ENCODE data around the gene TSHZ1.

Gene TSHZ1

GRCh38 chr18:75290737-75291358 is 80.3 kb downstream of the TSHZ1 start:
- Mint-ChIP-seq H3K4me1 (ENCODE audit: low read depth in 2 of 2) (peaks cover 1 to 4% of the 10 kb centered on the region in 2 donors), H3K9me3 (no peaks in the 10 kb centered on the region), H3K27ac (no peak overlapping the region), H3K27me3 (no peaks in the 10 kb centered on the region), H3K36me3 (ENCODE audit: insufficient read depth) (peaks cover 20% of the 10 kb centered on the region), H3K4me3 (no peak overlapping the region)
- DNase-seq (no peak), ATAC-seq (replicated peaks) (no peak)

DNA sequence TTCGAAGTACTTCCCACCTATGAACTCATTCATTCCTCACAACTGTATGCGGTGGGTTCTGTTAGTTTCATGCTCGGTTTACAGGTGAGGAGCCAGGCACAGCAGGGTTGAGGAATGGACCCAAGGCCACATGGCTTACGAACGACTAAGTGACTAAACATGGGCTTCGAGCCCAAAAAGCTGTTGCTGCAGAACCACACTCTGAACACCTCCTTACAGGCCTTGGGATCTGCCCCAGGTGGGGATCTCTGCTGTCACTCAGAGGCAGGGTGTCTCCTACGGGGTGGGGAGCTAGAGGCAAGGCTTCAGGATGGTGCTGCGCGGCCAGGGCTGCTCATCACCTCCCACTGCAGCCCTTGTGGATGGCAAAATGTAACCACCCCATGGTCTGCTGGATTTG is 80.9 kb downstream of the TSHZ1 start:
- H3K36me3 Mint-ChIP-seq (ENCODE audit: insufficient read depth): peaks cover 20% of the 10 kb centered on the region
- peak overlapping the region in 1 of 2 donors; percentile 44 for H3K27ac Mint-ChIP-seq
- peaks cover 1 to 6% of the 10 kb centered on the region in 2 donors for H3K4me1 Mint-ChIP-seq (ENCODE audit: low read depth in 2 of 2)
- H3K4me3 Mint-ChIP-seq: no peak overlapping the region
- no peaks in the 10 kb centered on the region for H3K9me3 Mint-ChIP-seq
- ATAC-seq (replicated peaks) (no peak), DNase-seq (no peak)
- no peaks in the 10 kb centered on the region for H3K27me3 Mint-ChIP-seq

- Mint-ChIP-seq H3K9me3 (no peaks in the 10 kb centered on the region), H3K36me3 (ENCODE audit: insufficient read depth) (peaks cover 8% of the 10 kb centered on the region), H3K27ac (no peak overlapping the region), H3K4me3 (no peak overlapping the region), H3K27me3 (no peaks in the 10 kb centered on the region), H3K4me1 (ENCODE audit: low read depth in 2 of 2) (peaks cover 0 to 9% of the 10 kb centered on the region in 2 donors)
- ATAC-seq (replicated peaks): no peak
- DNase-seq: no peak
Observed at GRCh38 chr18:75293591-75293990, 83.0 kb downstream of the TSHZ1 start.

GRCh38 chr18:75297731-75298130 is 87.1 kb downstream of the TSHZ1 start:
- ATAC-seq (replicated peaks) (no peak), DNase-seq (no peak)
- Mint-ChIP-seq H3K9me3 (no peaks in the 10 kb centered on the region), H3K27me3 (no peaks in the 10 kb centered on the region), H3K4me1 (ENCODE audit: low read depth in 2 of 2) (peaks cover 0 to 6% of the 10 kb centered on the region in 2 donors), H3K27ac (no peak overlapping the region), H3K4me3 (no peak overlapping the region), H3K36me3 (ENCODE audit: insufficient read depth) (no peaks in the 10 kb centered on the region)

DNA sequence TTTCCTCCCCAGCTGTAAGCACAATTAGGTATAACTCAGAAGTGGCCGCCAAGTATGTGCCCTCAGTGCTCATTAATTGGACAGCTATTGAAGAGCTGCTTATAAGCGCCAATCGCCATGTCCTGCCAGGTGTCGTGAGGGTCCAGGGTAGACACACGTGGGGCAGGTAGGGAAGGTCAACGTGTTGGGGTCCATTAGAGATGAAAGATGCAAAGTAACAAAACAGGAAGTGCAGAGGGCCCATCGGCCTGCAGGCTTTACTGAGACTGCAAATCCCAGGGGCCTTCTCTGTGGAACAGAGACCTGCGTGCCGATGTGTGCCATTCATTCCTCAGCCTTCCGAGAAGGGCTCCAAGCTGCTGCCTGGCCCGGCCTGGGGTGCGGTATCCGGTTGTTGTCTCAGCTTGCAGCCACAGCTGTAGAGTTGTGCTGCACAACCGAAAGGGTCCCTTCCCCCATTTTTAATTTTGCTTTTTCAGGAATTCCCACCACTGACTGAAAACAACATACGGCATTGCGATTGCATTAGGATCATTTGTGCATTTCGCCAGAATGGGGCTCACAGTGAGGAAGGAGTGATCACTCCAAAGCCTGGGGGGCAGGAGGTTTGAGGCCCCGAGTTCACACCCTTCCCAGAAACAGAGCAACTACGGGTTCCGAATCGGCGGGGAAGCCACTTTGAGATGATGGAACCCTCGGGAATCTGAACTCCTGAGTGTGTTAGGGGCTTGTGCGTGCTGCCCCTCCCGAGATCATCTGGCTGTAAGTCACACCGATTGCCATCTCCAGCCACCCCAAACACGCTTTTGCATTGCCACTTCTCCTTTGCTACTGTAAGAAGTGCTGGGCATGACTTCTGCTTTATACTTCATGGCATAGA is 94.3 kb downstream of the TSHZ1 start:
- DNase-seq (no peak), ATAC-seq (replicated peaks) (no peak)
- Mint-ChIP-seq H3K27me3 (peaks cover under 1 to 21% of the 10 kb centered on the region in 2 donors), H3K4me1 (ENCODE audit: low read depth in 2 of 2) (no peaks in the 10 kb centered on the region), H3K27ac (no peak overlapping the region), H3K36me3 (ENCODE audit: insufficient read depth) (no peaks in the 10 kb centered on the region), H3K9me3 (no peaks in the 10 kb centered on the region), H3K4me3 (no peak overlapping the region)

DNA sequence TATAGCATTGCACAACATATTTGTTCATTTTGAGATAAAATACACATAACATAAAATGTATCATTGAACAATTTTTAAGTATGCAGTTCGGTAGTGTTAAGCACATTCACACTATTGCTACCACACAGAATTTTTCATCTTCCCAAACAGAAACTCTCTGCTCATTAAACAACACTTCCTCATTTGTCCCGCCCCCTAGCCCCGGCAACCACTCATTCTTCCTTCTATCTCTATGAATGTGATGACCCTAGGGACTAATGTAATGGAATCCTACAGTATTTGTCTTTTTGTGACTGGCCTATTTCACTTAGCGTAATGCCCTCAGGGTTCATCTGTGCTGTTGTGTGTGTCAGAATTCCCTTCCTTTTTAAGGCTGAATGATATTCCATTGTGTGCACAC is 95.4 kb downstream of the TSHZ1 start:
- ATAC-seq (replicated peaks) (no peak), DNase-seq (no peak)
- Mint-ChIP-seq H3K9me3 (peaks cover 0 to 2% of the 10 kb centered on the region in 2 donors), H3K4me3 (no peak overlapping the region), H3K4me1 (ENCODE audit: low read depth in 2 of 2) (no peaks in the 10 kb centered on the region), H3K36me3 (ENCODE audit: insufficient read depth) (no peaks in the 10 kb centered on the region), H3K27ac (no peak overlapping the region), H3K27me3 (peaks cover 9 to 32% of the 10 kb centered on the region in 2 donors)

DNA sequence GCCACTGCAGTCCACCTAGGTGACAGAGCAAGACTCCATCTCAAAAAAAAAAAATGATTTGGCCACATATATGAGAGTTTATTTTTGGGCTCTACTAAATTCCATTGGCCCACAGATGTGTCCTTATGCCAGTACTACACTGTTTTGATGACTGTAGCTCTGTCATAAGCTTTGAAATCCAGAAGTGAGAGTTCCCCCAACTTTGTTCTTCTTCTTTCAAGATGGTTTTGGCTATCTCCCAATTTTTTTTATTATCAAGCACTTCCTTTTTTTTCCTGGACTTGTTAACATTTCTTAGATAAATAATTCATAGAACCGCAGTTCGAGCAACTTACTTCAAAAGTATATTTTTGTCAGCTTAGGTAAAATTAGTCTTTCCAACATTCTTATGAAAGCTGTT is 96.9 kb downstream of the TSHZ1 start:
- ATAC-seq (replicated peaks): no peak
- peaks cover 4 to 8% of the 10 kb centered on the region in 2 donors for H3K9me3 Mint-ChIP-seq
- H3K36me3 Mint-ChIP-seq (ENCODE audit: insufficient read depth): no peaks in the 10 kb centered on the region
- no peaks in the 10 kb centered on the region for H3K4me1 Mint-ChIP-seq (ENCODE audit: low read depth in 2 of 2)
- no peak overlapping the region for H3K27ac Mint-ChIP-seq
- no peak for DNase-seq
- H3K27me3 Mint-ChIP-seq: peaks cover 18 to 43% of the 10 kb centered on the region in 2 donors
- no peak overlapping the region for H3K4me3 Mint-ChIP-seq

DNA sequence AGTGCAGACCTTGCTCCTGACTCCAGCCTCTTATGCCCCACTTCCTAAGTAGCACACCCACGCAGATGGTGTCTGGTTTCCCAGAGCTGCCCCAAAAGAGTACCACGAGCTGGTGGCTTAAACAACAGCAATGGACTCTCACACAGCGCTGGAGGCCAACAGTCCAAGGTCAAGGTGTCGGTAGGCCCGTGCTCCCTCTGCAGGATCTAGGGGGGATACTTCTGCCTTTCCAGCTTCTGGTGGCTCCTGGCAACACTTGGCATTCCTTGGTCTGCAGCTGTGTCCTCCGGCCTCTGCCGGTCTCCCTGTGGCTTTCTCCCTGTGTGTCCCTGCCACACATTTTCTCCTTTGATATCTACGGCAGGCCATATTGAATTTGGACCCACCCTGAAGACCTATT is 99.0 kb downstream of the TSHZ1 start:
- DNase-seq: no peak
- Mint-ChIP-seq H3K27me3 (peaks cover 28 to 52% of the 10 kb centered on the region in 2 donors), H3K4me3 (no peak overlapping the region), H3K36me3 (ENCODE audit: insufficient read depth) (peaks cover 3% of the 10 kb centered on the region), H3K27ac (no peak overlapping the region), H3K4me1 (ENCODE audit: low read depth in 2 of 2) (no peaks in the 10 kb centered on the region), H3K9me3 (peaks cover 4 to 8% of the 10 kb centered on the region in 2 donors)
- ATAC-seq (replicated peaks): no peak

DNA sequence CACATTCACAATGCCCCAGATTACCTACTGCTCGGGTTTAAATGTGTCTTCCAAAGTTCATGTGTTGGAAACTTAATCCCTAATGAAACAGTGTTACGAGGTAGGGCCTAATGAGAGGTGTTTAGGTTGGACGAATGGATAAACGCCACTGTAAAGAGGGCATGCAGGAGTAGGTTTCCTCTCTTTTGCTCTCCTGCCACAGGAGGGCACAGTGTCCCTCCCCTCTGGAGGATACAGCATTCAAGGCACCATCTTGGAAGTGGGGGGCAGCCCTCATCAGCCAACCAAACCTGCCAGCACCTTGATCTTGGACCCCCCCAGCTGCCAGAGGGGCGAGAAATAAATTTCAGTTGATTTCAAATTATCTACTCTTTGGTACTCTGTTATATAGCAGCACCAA is 103.5 kb downstream of the TSHZ1 start:
- H3K27ac Mint-ChIP-seq: no peak overlapping the region
- peaks cover 4 to 8% of the 10 kb centered on the region in 2 donors for H3K9me3 Mint-ChIP-seq
- no peak for DNase-seq
- no peak overlapping the region for H3K4me3 Mint-ChIP-seq
- peaks cover 3% of the 10 kb centered on the region for H3K36me3 Mint-ChIP-seq (ENCODE audit: insufficient read depth)
- no peak for ATAC-seq (replicated peaks)
- H3K27me3 Mint-ChIP-seq: peaks cover 42 to 65% of the 10 kb centered on the region in 2 donors
- no peaks in the 10 kb centered on the region for H3K4me1 Mint-ChIP-seq (ENCODE audit: low read depth in 2 of 2)

DNA sequence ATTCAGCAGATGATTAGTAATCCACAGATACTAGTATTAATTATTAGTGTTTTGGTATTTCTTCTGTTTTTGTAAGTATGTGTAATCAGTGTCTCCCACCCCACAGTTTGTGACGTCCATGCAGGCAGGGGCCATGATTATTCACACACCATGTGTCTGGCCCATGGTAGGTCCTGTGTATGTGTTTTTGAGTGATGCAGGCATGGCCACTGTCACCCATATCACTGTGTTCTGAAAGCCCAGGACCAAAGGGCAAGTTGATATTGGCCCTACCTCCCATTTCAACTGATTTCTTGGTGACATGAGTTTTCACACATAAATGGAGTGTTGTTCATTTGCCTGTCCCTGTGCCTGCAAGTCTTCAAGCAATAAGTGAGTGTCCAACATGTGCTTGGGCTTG is 104.0 kb downstream of the TSHZ1 start:
- Mint-ChIP-seq H3K4me3 (no peak overlapping the region), H3K4me1 (ENCODE audit: low read depth in 2 of 2) (no peaks in the 10 kb centered on the region), H3K27ac (no peak overlapping the region), H3K27me3 (peaks cover 42 to 60% of the 10 kb centered on the region in 2 donors), H3K36me3 (ENCODE audit: insufficient read depth) (peaks cover 3% of the 10 kb centered on the region), H3K9me3 (peaks cover 4 to 8% of the 10 kb centered on the region in 2 donors)
- no peak for ATAC-seq (replicated peaks)
- DNase-seq: no peak

GRCh38 chr18:75316223-75316622 is 105.6 kb downstream of the TSHZ1 start:
- ATAC-seq (replicated peaks) (no peak), DNase-seq (no peak)
- peaks cover 34 to 47% of the 10 kb centered on the region in 2 donors for H3K27me3 Mint-ChIP-seq
- H3K27ac Mint-ChIP-seq: no peak overlapping the region
- no peak overlapping the region for H3K4me3 Mint-ChIP-seq
- peaks cover 3% of the 10 kb centered on the region in 2 donors for H3K9me3 Mint-ChIP-seq
- no peaks in the 10 kb centered on the region for H3K4me1 Mint-ChIP-seq (ENCODE audit: low read depth in 2 of 2)
- H3K36me3 Mint-ChIP-seq (ENCODE audit: insufficient read depth): peaks cover 3% of the 10 kb centered on the region

GRCh38 chr18:75316826-75317225 is 106.2 kb downstream of the TSHZ1 start:
- Mint-ChIP-seq H3K27ac (no peak overlapping the region), H3K9me3 (no peaks in the 10 kb centered on the region), H3K27me3 (peaks cover 34 to 47% of the 10 kb centered on the region in 2 donors), H3K36me3 (ENCODE audit: insufficient read depth) (peaks cover 3% of the 10 kb centered on the region), H3K4me3 (no peak overlapping the region), H3K4me1 (ENCODE audit: low read depth in 2 of 2) (no peaks in the 10 kb centered on the region)
- DNase-seq (no peak), ATAC-seq (replicated peaks) (no peak)

DNA sequence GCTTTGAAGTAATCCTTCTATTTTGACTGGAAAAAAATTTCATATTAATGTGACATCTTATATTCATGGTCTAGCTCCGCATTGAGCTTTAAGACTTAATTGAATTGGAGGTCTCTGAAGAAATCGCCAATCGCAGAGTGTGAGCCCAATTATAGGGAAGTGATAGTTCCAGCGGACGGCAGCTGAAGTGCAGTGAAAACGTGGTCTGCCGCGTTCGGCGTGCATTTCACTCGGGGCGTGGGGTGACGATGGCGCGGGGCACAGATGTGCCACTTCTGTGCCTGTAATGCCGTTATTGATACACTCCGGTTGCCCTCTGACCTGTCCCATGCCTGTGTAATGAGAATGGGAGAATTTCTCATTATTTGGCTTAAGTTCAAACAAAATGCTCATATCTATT is 106.7 kb downstream of the TSHZ1 start:
- Mint-ChIP-seq H3K27ac (no peak overlapping the region), H3K27me3 (peaks cover 34 to 49% of the 10 kb centered on the region in 2 donors)

DNA sequence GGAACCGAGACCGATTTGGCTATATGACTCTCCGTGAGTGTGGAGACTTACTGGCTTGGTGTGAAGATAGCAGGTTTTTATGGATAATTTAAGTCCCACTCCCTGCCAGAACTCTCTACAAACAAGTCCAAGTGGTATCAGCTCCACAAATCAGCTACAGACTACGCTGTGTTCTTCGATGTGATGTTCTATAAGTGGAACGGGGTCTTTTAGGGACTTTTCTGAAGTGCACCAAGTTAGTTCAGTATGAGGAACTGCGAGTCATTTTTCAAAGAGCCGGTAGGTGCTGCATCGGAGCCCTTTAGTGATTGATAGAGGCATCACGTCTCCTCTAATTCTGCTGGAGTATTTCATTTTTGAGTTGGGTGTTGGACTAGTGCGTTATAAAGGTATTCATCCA is 107.1 kb downstream of the TSHZ1 start:
- peaks cover 3% of the 10 kb centered on the region for H3K36me3 Mint-ChIP-seq (ENCODE audit: insufficient read depth)
- DNase-seq: no peak
- ATAC-seq (replicated peaks): no peak
- H3K9me3 Mint-ChIP-seq: no peaks in the 10 kb centered on the region
- no peak overlapping the region for H3K4me3 Mint-ChIP-seq
- peaks cover 33 to 51% of the 10 kb centered on the region in 2 donors for H3K27me3 Mint-ChIP-seq
- H3K27ac Mint-ChIP-seq: no peak overlapping the region
- H3K4me1 Mint-ChIP-seq (ENCODE audit: low read depth in 2 of 2): no peaks in the 10 kb centered on the region

More for the DNA sequence above, 106.7 kb downstream of the TSHZ1 start:
- H3K9me3 Mint-ChIP-seq: no peaks in the 10 kb centered on the region
- ATAC-seq (replicated peaks) (no peak), DNase-seq (no peak)
- H3K4me3 Mint-ChIP-seq: no peak overlapping the region
- H3K36me3 Mint-ChIP-seq (ENCODE audit: insufficient read depth): peaks cover 3% of the 10 kb centered on the region
- H3K4me1 Mint-ChIP-seq (ENCODE audit: low read depth in 2 of 2): no peaks in the 10 kb centered on the region
